GM10248 (cell line): ENCODE measurements around the gene EREG.

Experiments
- CTCF ChIA-PET: fragments of 300-600 bp; sonication (Branson Sonifier 250); formaldehyde crosslinking; extraction: SDS; loops from one replicate; lab custom pipeline; 2021; ENCODE audit warnings: antibody characterized with exemption; lab: Yijun Ruan, JAX
- POLR2A ChIA-PET: fragments of 350-650 bp; sonication (Branson Sonifier 250); formaldehyde crosslinking; extraction: SDS; loops from one replicate; lab custom pipeline; 2020; ENCODE audit warnings: antibody characterized with exemption; lab: Yijun Ruan, JAX
- DNase-seq: peaks from one replicate; pipeline ENCODE4 v3.0.0; 2012; ENCODE audit errors: extremely low spot score
- CTCF ChIP-seq: IDR thresholded peaks from 2 replicates; pipeline ENCODE4 v1.5.1; 2012; ENCODE audit warnings: mild to moderate bottlenecking, low read depth; ENCODE audit errors: extremely low read depth, missing control alignments, control extremely low read depth

EREG gene

GRCh38 chr4:74361671-74362070, 3.3 kb upstream of the EREG start:
- DNase-seq = no peak
- ChIA-PET POLR2A (no interaction called here), CTCF (interaction anchor here (1.6 kb wide), 1 partner anchor 42 kb away, joined by 4 read pairs; no protein-coding TSS in a partner anchor)
- no peak for TF ChIP-seq CTCF

GRCh38 chr4:74362347-74362746, 2.6 kb upstream of the EREG start:
- no peak for DNase-seq
- CTCF ChIA-PET = no interaction called here
- POLR2A ChIA-PET = no interaction called here
- TF ChIP-seq CTCF = no peak

GRCh38 chr4:74364256-74364651, 691 bp upstream of the EREG start:
- ChIA-PET CTCF (interaction anchor here (1.0 kb wide), 1 partner anchor 14 kb away, joined by 3 read pairs; no protein-coding TSS in a partner anchor), POLR2A (no interaction called here)
- DNase-seq = no peak
- no peak for TF ChIP-seq CTCF

- TF ChIP-seq CTCF = no peak
- ChIA-PET CTCF (interaction anchor here (1.3 kb wide), 1 partner anchor 10 kb away, joined by 3 read pairs; no protein-coding TSS in a partner anchor), POLR2A (no interaction called here)
- DNase-seq = no peak
Observed at GRCh38 chr4:74365761-74366160, 816 bp downstream of the EREG start.

- no peak for DNase-seq
- TF ChIP-seq CTCF = no peak
- ChIA-PET POLR2A (no interaction called here), CTCF (interaction anchor here (1.3 kb wide), 1 partner anchor 10 kb away, joined by 3 read pairs; no protein-coding TSS in a partner anchor)
Observed at GRCh38 chr4:74366367-74366911, 1.5 kb downstream of the EREG start.

- TF ChIP-seq CTCF = no peak
- POLR2A ChIA-PET = no interaction called here
- no peak for DNase-seq
- CTCF ChIA-PET = no interaction called here
Observed at GRCh38 chr4:74367656-74368290, 2.8 kb downstream of the EREG start.
